Measurements from ENCODE around the gene SULT1C2.

SULT1C2 gene

DNA sequence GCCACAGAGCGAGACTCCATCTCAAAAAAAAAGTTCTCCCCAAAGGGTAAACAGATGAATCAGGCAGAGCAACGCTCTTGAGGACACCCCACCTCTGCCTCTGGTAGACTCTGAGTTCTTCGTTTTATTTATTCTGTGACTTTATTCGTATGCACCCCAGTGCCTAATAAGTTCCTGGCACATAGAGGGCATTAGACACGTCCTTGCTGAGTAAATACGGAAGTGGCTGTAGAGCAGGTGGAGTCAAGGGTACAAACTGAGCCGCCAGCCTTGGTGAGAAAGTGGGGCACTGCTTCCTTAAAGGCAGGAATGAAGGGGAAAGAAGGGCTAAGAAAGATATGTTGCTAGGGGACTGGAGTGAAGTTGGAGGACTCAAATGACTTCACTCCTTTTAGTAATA lies 12.9 kb downstream of the SULT1C2 start:
- no peak overlapping the region for H3K4me3 ChIP-seq (ENCODE audit: low read depth, low read length)
- TF ChIP-seq MYC (IDR thresholded peaks at IDR 0.05; ENCODE audit: low read depth, low read length): no peak
- no peak for TF ChIP-seq POLR2A (IDR thresholded peaks at IDR 0.05; ENCODE audit: extremely low read depth, insufficient read length)
- TF ChIP-seq, protein P1, sequence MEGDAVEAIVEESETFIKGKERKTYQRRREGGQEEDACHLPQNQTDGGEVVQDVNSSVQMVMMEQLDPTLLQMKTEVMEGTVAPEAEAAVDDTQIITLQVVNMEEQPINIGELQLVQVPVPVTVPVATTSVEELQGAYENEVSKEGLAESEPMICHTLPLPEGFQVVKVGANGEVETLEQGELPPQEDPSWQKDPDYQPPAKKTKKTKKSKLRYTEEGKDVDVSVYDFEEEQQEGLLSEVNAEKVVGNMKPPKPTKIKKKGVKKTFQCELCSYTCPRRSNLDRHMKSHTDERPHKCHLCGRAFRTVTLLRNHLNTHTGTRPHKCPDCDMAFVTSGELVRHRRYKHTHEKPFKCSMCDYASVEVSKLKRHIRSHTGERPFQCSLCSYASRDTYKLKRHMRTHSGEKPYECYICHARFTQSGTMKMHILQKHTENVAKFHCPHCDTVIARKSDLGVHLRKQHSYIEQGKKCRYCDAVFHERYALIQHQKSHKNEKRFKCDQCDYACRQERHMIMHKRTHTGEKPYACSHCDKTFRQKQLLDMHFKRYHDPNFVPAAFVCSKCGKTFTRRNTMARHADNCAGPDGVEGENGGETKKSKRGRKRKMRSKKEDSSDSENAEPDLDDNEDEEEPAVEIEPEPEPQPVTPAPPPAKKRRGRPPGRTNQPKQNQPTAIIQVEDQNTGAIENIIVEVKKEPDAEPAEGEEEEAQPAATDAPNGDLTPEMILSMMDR (IDR thresholded peaks at IDR 0.05; ENCODE audit: low read depth, low read length): no peak
- TF ChIP-seq, protein P2, sequence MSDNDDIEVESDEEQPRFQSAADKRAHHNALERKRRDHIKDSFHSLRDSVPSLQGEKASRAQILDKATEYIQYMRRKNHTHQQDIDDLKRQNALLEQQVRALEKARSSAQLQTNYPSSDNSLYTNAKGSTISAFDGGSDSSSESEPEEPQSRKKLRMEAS (IDR thresholded peaks at IDR 0.05; ENCODE audit: low read depth, low read length): no peak
- no peak for DNase-seq (ENCODE audit: low read depth)

DNA sequence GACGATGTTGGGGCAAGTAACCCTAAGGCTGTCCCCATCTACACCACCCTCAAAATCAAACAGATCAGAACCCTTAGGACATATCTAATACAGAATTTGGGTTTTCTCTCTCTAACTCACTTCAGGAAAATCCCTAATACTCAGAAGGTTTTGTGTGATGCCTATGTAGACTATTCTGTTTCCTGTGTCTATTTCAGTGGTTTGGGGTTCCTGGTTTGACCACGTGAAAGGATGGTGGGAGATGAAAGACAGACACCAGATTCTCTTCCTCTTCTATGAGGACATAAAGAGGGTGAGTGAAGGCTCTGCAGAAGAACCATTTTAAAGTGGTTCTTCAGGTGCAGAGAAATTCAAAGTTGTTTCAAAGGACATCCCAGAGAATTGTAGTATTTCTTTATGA lies 16.3 kb downstream of the SULT1C2 start:
- no peak overlapping the region for H3K4me3 ChIP-seq (ENCODE audit: low read depth, low read length)
- DNase-seq (ENCODE audit: low read depth): no peak
- TF ChIP-seq, protein P2 (IDR thresholded peaks at IDR 0.05; ENCODE audit: low read depth, low read length): no peak
- TF ChIP-seq, protein P1 (IDR thresholded peaks at IDR 0.05; ENCODE audit: low read depth, low read length): no peak
- TF ChIP-seq POLR2A (IDR thresholded peaks at IDR 0.05; ENCODE audit: extremely low read depth, insufficient read length) (no peak), MYC (IDR thresholded peaks at IDR 0.05; ENCODE audit: low read depth, low read length) (no peak)

DNA sequence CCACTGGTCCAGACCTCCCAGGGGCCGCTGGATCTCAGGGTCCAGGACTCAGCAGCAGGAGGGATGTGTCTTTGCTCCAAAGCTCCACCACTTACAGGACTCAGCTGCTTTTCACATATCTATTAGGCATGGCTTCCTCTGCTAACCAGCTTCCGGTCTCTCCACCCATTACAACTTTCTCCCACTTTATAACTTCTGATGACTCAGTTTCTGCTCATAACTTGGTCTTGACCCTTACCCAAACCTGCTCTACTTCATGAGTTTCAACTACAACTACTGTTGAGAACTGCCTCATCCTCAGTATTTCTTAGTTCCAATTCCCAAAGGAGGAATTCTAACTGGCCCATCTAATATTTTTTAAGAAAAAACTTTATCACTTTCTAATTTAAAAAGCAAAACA lies 17.2 kb downstream of the SULT1C2 start:
- no peak overlapping the region for H3K4me3 ChIP-seq (ENCODE audit: low read depth, low read length)
- TF ChIP-seq, protein P2 (IDR thresholded peaks at IDR 0.05; ENCODE audit: low read depth, low read length): no peak
- TF ChIP-seq MYC (IDR thresholded peaks at IDR 0.05; ENCODE audit: low read depth, low read length): no peak
- TF ChIP-seq, protein P1 (IDR thresholded peaks at IDR 0.05; ENCODE audit: low read depth, low read length): no peak
- TF ChIP-seq POLR2A (IDR thresholded peaks at IDR 0.05; ENCODE audit: extremely low read depth, insufficient read length): no peak
- DNase-seq (ENCODE audit: low read depth): no peak

DNA sequence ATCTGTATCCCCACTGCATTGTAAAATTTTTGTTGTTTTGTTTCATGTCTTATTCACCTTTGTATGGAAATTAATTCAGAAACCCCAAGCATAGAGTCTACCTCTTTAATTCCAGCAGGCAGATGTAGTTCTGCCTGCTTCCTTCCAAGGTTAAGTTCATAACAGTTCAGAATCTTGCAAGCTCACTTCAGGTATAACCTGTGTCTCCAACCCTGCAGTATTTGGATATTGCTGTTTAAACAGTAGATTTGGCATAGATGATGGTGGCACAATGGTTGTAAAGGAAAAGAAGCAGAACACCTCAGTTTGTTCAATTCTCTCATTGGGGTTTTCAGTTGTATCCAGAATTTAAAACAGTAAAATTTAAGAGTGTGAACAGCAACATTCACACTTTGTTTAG lies 21.2 kb downstream of the SULT1C2 start:
- no peak for DNase-seq (ENCODE audit: low read depth)
- no peak overlapping the region for H3K4me3 ChIP-seq (ENCODE audit: low read depth, low read length)
- TF ChIP-seq, protein P2 (IDR thresholded peaks at IDR 0.05; ENCODE audit: low read depth, low read length): no peak
- TF ChIP-seq, protein P1 (IDR thresholded peaks at IDR 0.05; ENCODE audit: low read depth, low read length): no peak
- TF ChIP-seq MYC (IDR thresholded peaks at IDR 0.05; ENCODE audit: low read depth, low read length): no peak
- no peak for TF ChIP-seq POLR2A (IDR thresholded peaks at IDR 0.05; ENCODE audit: extremely low read depth, insufficient read length)

DNA sequence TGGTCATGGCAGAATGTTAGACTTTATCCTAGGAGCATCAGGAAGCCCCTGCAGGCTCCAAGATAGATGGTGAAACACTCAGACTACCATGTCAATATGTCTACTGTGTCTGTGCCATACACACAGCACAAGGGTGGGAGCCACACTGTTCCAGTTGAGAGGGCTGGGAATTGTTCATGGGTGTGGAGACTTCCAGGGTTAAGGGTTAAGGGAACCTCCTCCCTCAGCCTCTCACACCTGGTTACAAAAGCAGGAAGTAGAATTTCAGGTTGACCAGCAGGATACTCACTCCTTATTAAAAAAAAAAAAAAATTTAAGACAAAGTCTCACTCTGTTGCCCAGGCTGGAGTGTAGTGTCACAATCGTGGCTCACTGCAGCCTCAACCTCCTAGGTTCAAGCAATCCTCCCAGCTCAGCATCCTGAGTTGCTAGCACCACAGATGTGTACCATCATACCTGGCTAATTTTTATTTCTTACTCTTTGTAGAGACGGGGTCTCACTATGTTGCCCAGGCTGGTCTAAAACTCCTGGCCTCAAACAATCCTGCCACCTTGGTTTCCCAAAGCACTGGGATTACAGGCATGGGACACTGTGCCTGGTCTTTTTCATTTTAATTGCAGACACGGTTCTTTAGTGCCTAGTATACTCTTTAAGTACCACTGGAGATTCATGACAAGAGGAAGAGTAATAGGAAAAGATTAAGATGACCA lies 26.0 kb downstream of the SULT1C2 start:
- H3K4me3 ChIP-seq (ENCODE audit: low read depth, low read length): no peak overlapping the region
- TF ChIP-seq, protein P2 (IDR thresholded peaks at IDR 0.05; ENCODE audit: low read depth, low read length): no peak
- TF ChIP-seq, protein P1 (IDR thresholded peaks at IDR 0.05; ENCODE audit: low read depth, low read length): no peak
- TF ChIP-seq MYC (IDR thresholded peaks at IDR 0.05; ENCODE audit: low read depth, low read length) (no peak), POLR2A (IDR thresholded peaks at IDR 0.05; ENCODE audit: extremely low read depth, insufficient read length) (no peak)

More for the DNA sequence above, 26.0 kb downstream of the SULT1C2 start:
- DNase-seq (ENCODE audit: low read depth): no peak

All from NB4 (cell line).